HG03060 (cell line): ENCODE measurements around the gene SMPDL3A.
"Not testable (repeated sequence)": the region's sequence is repeated elsewhere in the genome, so short reads cannot be mapped to it uniquely, and the experiment has no call there.

ENCODE experiments used
- ATAC-seq: cut with Tn5 transposase; IDR thresholded peaks from one replicate; pipeline ENCODE4 v1.9.1; 2021; ENCODE audit warnings: low read depth, moderate number of reproducible peaks; ENCODE audit not compliant: unreplicated experiment

The SMPDL3A gene

GRCh38 chr6:122789182-122790027 is at the start of gene SMPDL3A:
Gene SMPDL3A, plus strand, starts transcription at chr6:122789258. Its CDS starts 89 bp downstream, at chr6:122789347.
- peak; percentile 60 for ATAC-seq

GRCh38 chr6:122740091-122740490 is 49.0 kb upstream of the SMPDL3A start:
- ATAC-seq: no peak

GRCh38 chr6:122740936-122741335 is 48.1 kb upstream of the SMPDL3A start:
- no peak for ATAC-seq

- not testable (repeated sequence) for ATAC-seq
Measured at GRCh38 chr6:122744247-122744646, 44.8 kb upstream of the SMPDL3A start.

GRCh38 chr6:122744856-122745255 is 44.2 kb upstream of the SMPDL3A start:
- ATAC-seq: not testable (repeated sequence)

- ATAC-seq: no peak
Measured at GRCh38 chr6:122746688-122747087, 42.4 kb upstream of the SMPDL3A start.

GRCh38 chr6:122747573-122747972 is 41.5 kb upstream of the SMPDL3A start:
- ATAC-seq: no peak

- ATAC-seq: not testable (repeated sequence)
Measured at GRCh38 chr6:122748945-122749344, 40.1 kb upstream of the SMPDL3A start.

GRCh38 chr6:122749451-122750050 is 39.5 kb upstream of the SMPDL3A start:
- no peak for ATAC-seq

- peak; percentile 78 for ATAC-seq
Measured at GRCh38 chr6:122751326-122751725, 37.7 kb upstream of the SMPDL3A start.

- ATAC-seq: no peak
Measured at GRCh38 chr6:122752459-122752858, 36.6 kb upstream of the SMPDL3A start.

GRCh38 chr6:122753000-122753687 is 35.9 kb upstream of the SMPDL3A start:
- ATAC-seq: no peak

GRCh38 chr6:122753688-122754056 is 35.4 kb upstream of the SMPDL3A start:
- no peak for ATAC-seq

- no peak for ATAC-seq
Measured at GRCh38 chr6:122754191-122754731, 34.8 kb upstream of the SMPDL3A start.

GRCh38 chr6:122755901-122756300 is 33.2 kb upstream of the SMPDL3A start:
- no peak for ATAC-seq

GRCh38 chr6:122758927-122759334 is 30.1 kb upstream of the SMPDL3A start:
- peak; percentile 96 for ATAC-seq

- ATAC-seq: no peak
Measured at GRCh38 chr6:122760330-122760729, 28.7 kb upstream of the SMPDL3A start.

GRCh38 chr6:122766256-122766655 is 22.8 kb upstream of the SMPDL3A start:
- ATAC-seq: no peak

GRCh38 chr6:122770835-122771601 is 18.0 kb upstream of the SMPDL3A start:
- ATAC-seq: no peak

- no peak for ATAC-seq
Measured at GRCh38 chr6:122772724-122773415, 16.2 kb upstream of the SMPDL3A start.
